Activated CD4-positive, alpha-beta T cell treated with anti-CD3 and anti-CD28 coated beads for 48 hours (primary cell): ENCODE data around the gene RAD51B.
"Not testable (repeated sequence)": the region's sequence is repeated elsewhere in the genome, so short reads cannot be mapped to it uniquely, and the experiment has no call there.

ENCODE experiments used
- DNase-seq: peaks from one replicate; pipeline ENCODE4 v3.0.0-alpha.2; 2020

RAD51B gene

DNA sequence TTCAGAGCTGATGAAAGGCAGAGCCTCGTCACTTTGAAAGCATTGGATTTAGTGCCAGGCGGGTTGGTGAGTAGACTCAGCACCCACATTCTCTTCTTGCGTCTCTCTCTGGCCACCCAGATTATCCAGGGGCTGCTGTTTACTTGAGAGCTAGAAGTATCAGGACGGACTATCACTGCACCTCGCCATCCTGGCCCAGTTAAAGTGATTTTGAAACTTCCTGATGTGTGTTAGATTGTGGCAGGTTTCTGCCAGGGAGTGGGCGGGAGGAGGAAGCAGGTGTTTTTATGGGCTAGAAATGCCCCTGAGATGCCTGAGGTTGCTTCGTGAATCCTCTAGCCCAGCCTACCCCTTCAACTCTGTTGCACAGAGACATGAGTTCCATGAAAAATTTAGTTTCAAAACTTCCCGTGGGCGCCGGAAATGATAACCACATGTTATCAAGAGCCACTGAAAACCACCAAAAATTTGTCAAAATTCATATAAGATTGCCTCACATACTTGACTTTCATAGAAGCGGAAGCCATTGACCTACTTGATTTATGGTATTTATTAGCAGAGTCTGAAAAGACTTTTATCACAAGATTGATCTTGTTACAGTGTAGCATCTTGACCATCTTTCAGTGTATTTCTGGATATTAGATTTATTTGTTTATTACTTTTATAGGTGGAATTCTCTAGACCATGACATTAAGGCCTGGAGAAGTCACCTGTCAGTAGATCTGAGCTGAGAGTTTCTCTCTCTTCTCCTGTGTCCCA, 466.0 kb downstream of the RAD51B start:
- DNase-seq = peak; percentile 84

DNA sequence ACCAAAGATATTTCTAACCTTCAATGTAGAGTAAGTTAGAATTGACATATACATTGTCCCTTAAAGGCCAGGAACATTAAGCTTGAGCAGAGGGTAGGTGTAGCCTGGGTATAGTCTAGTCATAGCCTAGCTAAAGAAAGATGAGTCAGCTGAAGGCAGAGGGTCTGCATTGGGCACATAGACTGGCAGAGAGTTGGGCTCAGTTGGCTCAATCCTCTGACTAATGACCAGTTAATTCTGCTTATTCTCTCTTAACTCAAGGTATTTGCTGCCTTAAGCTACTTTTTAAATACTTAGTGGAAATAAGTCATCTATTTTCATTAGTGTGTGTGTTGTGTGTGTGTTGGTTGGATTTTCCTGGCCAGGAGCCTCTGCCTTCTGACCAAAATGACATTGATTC, 467.1 kb downstream of the RAD51B start:
- no peak for DNase-seq

- not testable (repeated sequence) for DNase-seq
These were observed 469.9 kb downstream of the RAD51B start for GRCh38 chr14:68289452-68289851.

- no peak for DNase-seq
These were observed 472.2 kb downstream of the RAD51B start for GRCh38 chr14:68291820-68292219.

DNA sequence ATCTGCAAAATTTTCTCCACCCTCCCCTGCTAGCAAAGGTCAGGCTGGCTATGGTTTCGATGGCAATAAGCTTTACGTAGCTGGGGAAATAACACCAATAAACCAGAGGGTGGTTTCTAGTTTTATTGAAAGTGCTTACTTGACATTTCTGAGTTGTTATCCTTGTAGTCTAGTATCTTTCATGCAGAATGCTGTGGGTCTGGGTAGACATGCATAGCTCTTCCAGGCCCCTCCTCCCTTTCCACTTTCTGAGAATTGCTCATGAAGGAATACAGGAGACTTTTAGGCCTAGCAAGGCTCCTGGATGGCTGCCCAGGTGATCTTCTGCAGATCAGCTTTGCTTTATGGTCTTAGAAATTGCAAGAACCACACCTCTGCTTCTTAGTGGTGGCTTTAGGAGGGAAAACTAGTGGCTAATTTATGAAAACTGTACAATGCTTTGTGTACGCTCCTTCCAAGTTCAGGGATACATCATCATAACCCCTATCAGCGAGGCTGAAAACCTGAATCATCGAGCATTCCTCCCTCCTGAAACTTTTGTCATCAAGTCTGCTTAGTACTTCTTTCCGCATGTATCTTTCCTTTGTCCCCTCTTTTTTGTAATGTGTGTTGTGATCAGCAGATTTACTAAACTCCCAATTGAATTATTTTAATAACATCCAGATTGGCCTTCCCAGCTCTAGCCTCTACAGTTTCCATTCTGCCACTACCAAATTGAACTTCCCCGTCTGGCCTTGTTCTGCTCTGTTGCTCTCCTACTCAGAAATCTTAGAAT, 473.0 kb downstream of the RAD51B start:
- DNase-seq = no peak

DNA sequence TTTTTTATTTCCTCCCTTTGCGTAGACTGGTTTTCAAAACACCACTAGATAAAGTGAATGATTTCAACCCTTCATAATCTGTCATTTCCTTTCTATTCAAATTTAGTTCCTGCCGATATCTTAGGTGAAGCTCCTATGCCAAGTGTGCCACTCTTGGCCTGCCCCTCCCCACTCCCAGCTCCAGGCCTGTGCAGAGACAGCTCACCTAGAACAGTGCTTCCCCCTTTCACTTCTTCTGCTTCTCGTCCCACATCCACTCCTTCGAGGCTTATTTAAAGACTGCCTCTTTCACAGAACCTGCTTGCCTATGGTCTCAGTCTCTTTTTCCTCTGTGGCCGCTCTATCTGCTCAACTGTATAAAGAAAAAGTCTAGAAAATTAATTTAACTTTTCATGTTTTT, 473.8 kb downstream of the RAD51B start:
- no peak for DNase-seq

DNA sequence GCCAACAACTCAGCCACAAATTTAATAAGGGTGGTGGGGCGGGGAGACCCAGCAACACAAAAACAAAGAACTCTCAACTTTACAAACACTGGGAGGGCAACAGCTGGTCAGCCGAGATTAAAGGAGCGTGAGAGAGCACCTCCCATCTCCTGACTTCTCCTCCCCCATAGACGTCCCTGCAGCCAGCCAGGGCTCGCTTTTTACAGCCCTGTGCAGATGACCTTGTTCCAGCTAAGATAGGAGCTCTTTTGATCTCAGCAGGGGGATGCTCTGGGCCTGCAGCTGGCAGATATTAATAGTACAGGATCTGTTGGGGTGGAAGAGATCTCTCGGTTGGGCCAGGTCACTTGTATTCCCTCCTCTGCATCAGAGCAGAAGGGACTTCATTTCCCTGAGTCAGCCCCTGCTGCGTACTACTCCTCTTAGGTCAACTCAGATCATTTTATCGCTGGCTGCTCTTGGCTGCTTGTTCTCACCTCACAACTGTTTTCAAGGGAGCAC, 475.8 kb downstream of the RAD51B start:
- no peak for DNase-seq

DNA sequence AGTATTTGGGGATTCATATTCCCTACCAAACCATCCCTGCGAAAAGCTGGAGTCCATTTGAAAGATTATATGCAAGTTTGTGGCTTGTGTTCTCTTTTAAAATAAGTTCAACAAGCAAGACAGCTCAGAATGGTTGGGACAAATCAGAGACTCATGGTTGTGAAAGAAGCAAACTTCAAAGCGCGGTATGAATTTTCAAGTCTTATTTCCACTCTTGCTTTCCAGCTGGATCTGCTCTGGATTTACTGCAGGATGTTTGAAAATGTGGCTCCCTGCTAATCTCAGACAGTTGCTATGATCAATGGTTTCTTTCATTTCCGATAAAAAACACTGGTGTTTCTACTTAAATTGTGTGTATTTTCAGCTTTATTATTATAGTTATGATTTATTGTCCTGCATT, 477.5 kb downstream of the RAD51B start:
- DNase-seq = no peak

DNA sequence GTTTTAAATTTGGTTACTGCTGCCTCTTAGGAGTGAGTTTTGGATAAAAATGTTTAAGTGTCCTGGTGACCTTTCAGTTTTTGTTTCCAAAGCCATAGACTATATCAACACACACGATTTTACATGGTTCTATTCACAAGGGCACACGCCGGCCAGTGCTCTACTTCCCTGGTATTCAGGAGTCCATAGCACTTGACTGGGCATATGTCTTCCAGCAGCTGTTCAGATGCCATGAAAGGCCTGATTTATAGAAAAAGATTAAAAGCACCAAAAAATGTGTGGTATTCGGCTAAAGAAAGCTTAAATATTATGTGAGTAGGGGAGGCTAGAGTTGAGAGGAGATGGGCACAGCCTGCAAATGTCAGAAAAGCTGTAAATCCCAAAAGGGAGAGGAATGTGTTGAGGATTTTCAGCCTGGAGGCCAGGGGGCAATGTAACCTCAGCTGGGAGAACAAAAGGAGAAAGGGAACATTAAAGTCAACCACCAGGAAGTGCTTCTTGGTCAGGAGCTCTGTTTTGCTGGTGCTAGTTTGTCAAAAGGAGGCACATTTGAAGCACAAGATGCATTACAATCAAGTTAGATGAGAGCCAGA, 478.4 kb downstream of the RAD51B start:
- DNase-seq = no peak

DNA sequence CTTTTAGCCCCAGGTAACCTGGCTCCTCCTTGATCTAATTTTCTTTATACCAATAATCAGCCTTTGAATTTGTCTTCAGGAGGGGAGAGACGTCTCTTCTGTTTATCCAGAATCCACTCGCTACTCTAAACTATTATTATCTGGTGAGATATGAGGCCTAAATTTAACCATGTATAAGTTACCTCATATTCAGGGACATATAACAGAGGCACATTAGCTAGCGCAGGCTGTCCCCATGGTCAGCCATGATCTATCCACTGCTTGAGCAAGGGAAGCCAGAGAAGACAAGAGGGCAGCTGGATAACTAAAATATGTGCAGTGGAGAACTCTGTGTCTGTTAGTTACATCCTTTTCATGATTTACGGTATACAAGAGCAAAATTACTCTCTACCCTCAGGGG, 481.0 kb downstream of the RAD51B start:
- no peak for DNase-seq

GRCh38 chr14:68301219-68301618, 481.6 kb downstream of the RAD51B start:
- no peak for DNase-seq

DNA sequence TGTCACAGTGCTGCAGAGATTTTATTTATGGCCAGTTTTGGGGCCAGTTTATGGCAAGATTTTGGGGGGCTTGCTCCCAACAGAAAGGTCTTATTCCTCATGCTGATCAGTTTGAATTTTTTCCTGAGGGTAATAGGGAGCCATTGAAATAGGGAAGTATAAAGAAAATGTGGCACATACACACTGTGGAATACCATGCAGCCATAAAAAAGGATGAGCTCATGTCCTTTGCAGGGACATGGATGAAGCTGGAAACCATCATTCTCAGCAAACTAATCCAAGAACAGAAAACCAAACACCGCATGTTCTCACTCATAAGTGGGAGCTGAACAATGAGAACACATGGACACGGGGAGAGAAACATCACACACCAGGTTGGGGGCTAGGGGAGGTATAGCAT, 483.4 kb downstream of the RAD51B start:
- not testable (repeated sequence) for DNase-seq

- no peak for DNase-seq
These were observed 486.2 kb downstream of the RAD51B start for GRCh38 chr14:68305738-68306137.

GRCh38 chr14:68306265-68306933, 486.8 kb downstream of the RAD51B start:
- DNase-seq = no peak

DNA sequence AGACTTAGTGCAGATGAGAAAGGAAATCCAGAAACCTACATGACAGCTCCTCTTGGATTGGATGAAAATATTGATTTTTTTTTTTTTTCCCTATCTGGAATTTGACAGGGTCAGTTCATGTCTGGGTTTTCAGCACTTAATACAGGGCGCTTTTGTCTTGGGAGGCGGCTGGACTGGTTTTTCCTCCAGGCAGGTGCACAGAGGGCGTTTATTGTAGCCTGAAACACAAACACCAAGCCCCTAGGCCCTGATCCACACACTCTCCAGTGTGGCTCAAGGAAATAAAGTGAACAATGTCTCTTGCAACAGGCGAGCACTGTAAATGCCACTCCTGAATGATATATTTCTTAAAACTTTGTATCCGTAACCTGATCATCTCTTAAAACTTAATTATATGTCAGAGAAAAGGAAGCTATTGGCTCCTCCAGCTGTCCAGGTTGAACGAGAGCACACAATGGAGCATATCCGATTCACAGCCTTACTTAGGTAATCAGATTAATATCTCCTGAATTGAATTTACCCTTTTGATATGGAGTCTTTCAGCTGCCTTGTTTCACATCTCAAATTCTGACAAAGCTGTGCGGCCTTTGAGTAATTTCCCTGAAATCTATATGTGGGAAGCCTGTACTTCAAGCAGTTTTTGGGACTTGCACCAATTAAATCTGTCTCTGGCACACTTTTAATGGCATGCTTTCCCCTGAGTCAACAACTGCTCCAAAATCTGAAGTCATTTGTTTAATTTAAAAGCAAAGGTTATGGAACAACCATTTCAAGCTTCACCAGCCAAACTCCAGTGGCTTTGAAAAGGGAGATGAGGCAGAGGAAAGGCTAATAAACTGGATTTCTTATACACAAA, 487.6 kb downstream of the RAD51B start:
- DNase-seq = no peak

- no peak for DNase-seq
These were observed 488.2 kb downstream of the RAD51B start for GRCh38 chr14:68307790-68308168.

DNA sequence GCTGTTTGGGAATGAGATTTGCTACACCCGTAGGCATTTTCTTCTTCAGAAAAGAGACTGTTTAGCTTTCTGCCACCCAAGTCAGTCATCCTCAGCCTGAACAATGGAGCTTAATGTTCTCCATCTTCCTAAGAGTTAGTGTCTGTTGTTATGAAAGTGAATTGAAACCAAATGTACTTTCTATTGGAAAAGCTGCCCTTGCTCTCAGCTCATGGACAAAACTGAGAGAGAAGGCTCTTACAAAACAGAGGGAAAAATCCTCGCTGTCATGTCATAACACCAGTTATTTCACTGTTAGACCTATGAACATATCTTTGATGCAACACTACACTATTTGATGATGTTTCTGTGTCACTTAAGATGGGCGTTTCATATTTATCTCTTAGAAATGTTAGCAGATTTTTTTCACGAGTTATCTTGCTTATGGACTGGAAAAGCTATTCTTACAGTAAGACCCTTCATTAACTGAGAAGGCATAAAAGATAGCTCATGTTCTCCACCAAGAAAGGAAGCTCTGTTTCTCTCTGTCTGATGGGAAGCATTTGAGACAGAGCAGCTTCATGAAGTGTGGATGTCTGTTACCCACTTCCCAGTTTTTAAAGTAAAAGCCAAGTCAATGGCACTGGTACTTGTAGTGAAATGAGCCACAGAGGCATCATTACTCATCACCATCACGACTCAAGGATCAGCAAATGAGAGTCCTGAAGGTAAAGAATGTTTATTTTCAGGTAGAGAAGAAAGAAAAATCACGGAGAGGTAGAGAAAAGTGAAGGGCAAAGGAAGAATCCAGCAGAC, 489.3 kb downstream of the RAD51B start:
- DNase-seq = no peak

DNA sequence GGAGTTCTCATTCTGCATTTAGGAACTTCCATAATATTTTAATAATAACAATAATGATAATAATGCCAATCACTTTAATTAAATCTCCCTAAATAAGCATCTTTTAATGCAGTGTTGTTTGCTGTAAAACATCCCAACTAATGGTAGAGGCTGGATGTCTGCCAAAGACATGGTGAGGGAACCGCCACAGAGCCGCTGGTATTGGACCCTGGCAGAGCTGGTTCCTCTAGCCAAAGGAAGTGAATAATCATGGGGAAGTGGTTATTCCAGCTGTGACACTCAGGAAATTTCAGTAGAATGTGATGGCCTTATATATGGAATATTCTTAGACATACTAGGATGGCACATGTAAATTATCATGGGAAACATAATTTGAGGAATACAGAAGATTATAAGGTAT, 490.0 kb downstream of the RAD51B start:
- no peak for DNase-seq

- no peak for DNase-seq
These were observed 492.7 kb downstream of the RAD51B start for GRCh38 chr14:68312300-68312699.

GRCh38 chr14:68312884-68313610, 493.5 kb downstream of the RAD51B start:
- peak; percentile 60 for DNase-seq

DNA sequence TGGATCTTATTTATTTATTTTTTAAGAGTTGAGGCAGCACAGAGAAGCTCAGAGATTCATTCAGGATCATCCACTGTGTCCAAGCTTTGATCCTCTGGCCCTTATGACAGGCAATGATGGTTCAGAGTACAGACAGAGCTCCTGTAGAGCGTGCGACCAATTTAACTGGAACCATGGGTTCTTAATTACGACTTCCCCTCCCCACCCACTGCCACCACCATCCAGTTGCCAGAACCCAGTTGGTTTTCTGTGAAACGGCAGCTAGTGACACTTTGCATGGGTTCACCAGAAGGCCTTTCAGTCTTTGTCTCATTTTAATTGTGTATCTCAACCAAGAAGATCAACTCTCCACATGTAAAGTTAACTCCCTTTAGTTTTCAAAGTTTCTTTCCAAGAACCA, 495.1 kb downstream of the RAD51B start:
- DNase-seq = no peak
